Mammary epithelial cell (primary cell): Measurements from ENCODE around the gene CDK7.
"Not testable (repeated sequence)": the region's sequence is repeated elsewhere in the genome, so short reads cannot be mapped to it uniquely, and the experiment has no call there.

Experiments used
- EZH2 ChIP-seq: IDR thresholded peaks from 2 replicates; pipeline ENCODE4 v1.6.1; 2012; ENCODE audit warnings: low read length, inconsistent platforms, borderline replicate concordance
- TF ChIP-seq, protein P1 (sequence below), 2 donors: IDR thresholded peaks in 1 of 2; conservative IDR thresholded peaks in 1 of 2; 2 replicates each; pipeline ENCODE4 v1.5.1; 2011 to 2012; ENCODE audit warnings: inconsistent platforms in 2 of 2, low read length in 2 of 2, mild to moderate bottlenecking in 2 of 2, control low read depth in 1 of 2, low read depth in 1 of 2; ENCODE audit not compliant: insufficient read depth in 1 of 2; ENCODE audit errors: extremely low read depth in 1 of 2

DNA sequence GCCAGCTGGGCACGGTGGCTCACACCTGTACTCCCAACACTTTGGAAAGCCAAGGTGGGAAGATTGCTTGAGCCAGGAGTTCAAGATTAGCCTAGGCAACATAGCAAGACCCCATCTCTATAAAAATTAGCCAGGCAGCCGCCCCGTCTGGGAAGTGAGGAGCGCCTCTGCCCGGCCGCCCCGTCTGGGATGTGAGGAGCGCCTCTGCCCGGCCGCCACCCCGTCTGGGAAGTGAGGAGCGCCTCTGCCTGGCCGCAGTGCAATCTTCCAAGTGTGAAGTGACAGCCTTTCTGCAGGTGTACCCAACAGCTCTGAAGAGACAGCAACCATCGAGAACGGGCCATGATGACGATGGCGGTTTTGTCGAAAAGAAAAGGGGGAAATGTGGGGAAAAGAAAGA, 14.3 kb upstream of the CDK7 start:
- TF ChIP-seq, protein P1, sequence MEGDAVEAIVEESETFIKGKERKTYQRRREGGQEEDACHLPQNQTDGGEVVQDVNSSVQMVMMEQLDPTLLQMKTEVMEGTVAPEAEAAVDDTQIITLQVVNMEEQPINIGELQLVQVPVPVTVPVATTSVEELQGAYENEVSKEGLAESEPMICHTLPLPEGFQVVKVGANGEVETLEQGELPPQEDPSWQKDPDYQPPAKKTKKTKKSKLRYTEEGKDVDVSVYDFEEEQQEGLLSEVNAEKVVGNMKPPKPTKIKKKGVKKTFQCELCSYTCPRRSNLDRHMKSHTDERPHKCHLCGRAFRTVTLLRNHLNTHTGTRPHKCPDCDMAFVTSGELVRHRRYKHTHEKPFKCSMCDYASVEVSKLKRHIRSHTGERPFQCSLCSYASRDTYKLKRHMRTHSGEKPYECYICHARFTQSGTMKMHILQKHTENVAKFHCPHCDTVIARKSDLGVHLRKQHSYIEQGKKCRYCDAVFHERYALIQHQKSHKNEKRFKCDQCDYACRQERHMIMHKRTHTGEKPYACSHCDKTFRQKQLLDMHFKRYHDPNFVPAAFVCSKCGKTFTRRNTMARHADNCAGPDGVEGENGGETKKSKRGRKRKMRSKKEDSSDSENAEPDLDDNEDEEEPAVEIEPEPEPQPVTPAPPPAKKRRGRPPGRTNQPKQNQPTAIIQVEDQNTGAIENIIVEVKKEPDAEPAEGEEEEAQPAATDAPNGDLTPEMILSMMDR (conservative IDR thresholded peaks at IDR 0.05 in 1 of 2, IDR thresholded peaks at IDR 0.05 in 1 of 2; ENCODE audit: extremely low read depth in 1 of 2, insufficient read depth in 1 of 2, low read depth in 1 of 2, low read length in 2 of 2): not testable (repeated sequence)
- not testable (repeated sequence) for TF ChIP-seq EZH2
